Measurements from ENCODE around the gene PTPN2. TPM values are rescaled to one million over a fixed set of nuclear protein-coding genes. Genes with fewer than 3 reads are reported as not detected.
A peak's percentile ranks its signal among the peaks of the same experiment; 100 is the strongest.
"Not testable (repeated sequence)": the region's sequence is repeated elsewhere in the genome, so short reads cannot be mapped to it uniquely, and the experiment has no call there.

PTPN2 gene
- total RNA-seq, 2 experiments from 2014 or later: 49.4 to 53.8 TPM

- H3K36me3 Mint-ChIP-seq (ENCODE audit: low read depth): peaks cover 12% of the 10 kb centered on the region
- H3K4me3 Mint-ChIP-seq; DNase-seq; intact Hi-C loops (cut with DNase I, micrococcal nuclease); ATAC-seq (ENCODE audit: poor library complexity); POLR2A ChIA-PET; H3K9me3 Mint-ChIP-seq; H3K27me3 Mint-ChIP-seq; H3K27me3 ChIP-seq (ENCODE audit: control insufficient read depth in 1 of 2, insufficient read depth in 2 of 2, low read length in 2 of 2); H3K9me3 ChIP-seq (ENCODE audit: control insufficient read depth in 1 of 2, insufficient read depth in 1 of 2, low read length in 2 of 2); H3K27ac ChIP-seq (ENCODE audit: low read depth in 1 of 2, low read length in 2 of 2); H3K27ac Mint-ChIP-seq; CTCF ChIA-PET; H3K36me3 ChIP-seq (ENCODE audit: insufficient read depth, low read length); H3K4me3 ChIP-seq (ENCODE audit: low read length): not testable (repeated sequence)
- peaks cover 11% of the 10 kb centered on the region for H3K4me1 ChIP-seq (ENCODE audit: insufficient read depth, low read length)
- peaks cover 41% of the 10 kb centered on the region for H3K4me1 Mint-ChIP-seq (ENCODE audit: low read depth)
Observed at GRCh38 chr18:12873961-12874567, 10.0 kb downstream of the PTPN2 start.

GRCh38 chr18:12872408-12872807 lies 11.6 kb downstream of the PTPN2 start:
- no peaks in the 10 kb centered on the region for H3K9me3 Mint-ChIP-seq
- intact Hi-C loops (cut with DNase I, micrococcal nuclease): no loop called here
- DNase-seq: no peak
- Histone ChIP-seq H3K4me1 (ENCODE audit: insufficient read depth, low read length) (peaks cover 3% of the 10 kb centered on the region), H3K4me3 (ENCODE audit: low read length) (no peak overlapping the region), H3K27ac (ENCODE audit: low read depth in 1 of 2, low read length in 2 of 2) (no peak overlapping the region), H3K27me3 (ENCODE audit: control insufficient read depth in 1 of 2, insufficient read depth in 2 of 2, low read length in 2 of 2) (no peaks in the 10 kb centered on the region), H3K36me3 (ENCODE audit: insufficient read depth, low read length) (peaks cover 4% of the 10 kb centered on the region), H3K9me3 (ENCODE audit: control insufficient read depth in 1 of 2, insufficient read depth in 1 of 2, low read length in 2 of 2) (peaks cover 0 to 5% of the 10 kb centered on the region in 2 experiments)
- no peak for TF ChIP-seq CTCF (IDR thresholded peaks at IDR 0.05)
- H3K4me1 Mint-ChIP-seq (ENCODE audit: low read depth): peaks cover 42% of the 10 kb centered on the region
- no peaks in the 10 kb centered on the region for H3K27me3 Mint-ChIP-seq
- ChIA-PET CTCF (no interaction called here), POLR2A (interaction anchor here (2.8 kb wide), 1 partner anchor 11 kb away, joined by 9 read pairs; the partner anchor contains the start of gene PTPN2)
- peaks cover 17% of the 10 kb centered on the region for H3K36me3 Mint-ChIP-seq (ENCODE audit: low read depth)
- H3K4me3 Mint-ChIP-seq: no peak overlapping the region
- peak overlapping the region; percentile 47 for H3K27ac Mint-ChIP-seq
- no peak for ATAC-seq (ENCODE audit: poor library complexity)

- no peak overlapping the region for H3K4me3 ChIP-seq (ENCODE audit: low read length)
- POLR2A ChIA-PET: interaction anchor here (0.6 kb wide), 1 partner anchor 93 kb away, joined by 4 read pairs; no protein-coding TSS in a partner anchor
- no peak overlapping the region for H3K4me3 Mint-ChIP-seq
- ATAC-seq (ENCODE audit: poor library complexity) (no peak), DNase-seq (no peak)
- intact Hi-C loops (cut with DNase I, micrococcal nuclease): no loop called here
- H3K27ac ChIP-seq (ENCODE audit: low read depth in 1 of 2, low read length in 2 of 2): no peak overlapping the region
- no peaks in the 10 kb centered on the region for H3K27me3 Mint-ChIP-seq
- peaks cover 15% of the 10 kb centered on the region for H3K36me3 Mint-ChIP-seq (ENCODE audit: low read depth)
- H3K27ac Mint-ChIP-seq: no peak overlapping the region
- H3K9me3 Mint-ChIP-seq: no peaks in the 10 kb centered on the region
- H3K4me1 Mint-ChIP-seq (ENCODE audit: low read depth): peaks cover 36% of the 10 kb centered on the region
- H3K4me1 ChIP-seq (ENCODE audit: insufficient read depth, low read length): peaks cover 6% of the 10 kb centered on the region
- H3K36me3 ChIP-seq (ENCODE audit: insufficient read depth, low read length): peaks cover 4% of the 10 kb centered on the region
- H3K9me3 ChIP-seq (ENCODE audit: control insufficient read depth in 1 of 2, insufficient read depth in 1 of 2, low read length in 2 of 2): peaks cover 0 to 5% of the 10 kb centered on the region in 2 experiments
- no peak for TF ChIP-seq CTCF (IDR thresholded peaks at IDR 0.05)
- CTCF ChIA-PET: no interaction called here
- no peaks in the 10 kb centered on the region for H3K27me3 ChIP-seq (ENCODE audit: control insufficient read depth in 1 of 2, insufficient read depth in 2 of 2, low read length in 2 of 2)
Observed at GRCh38 chr18:12868576-12868975, 15.5 kb downstream of the PTPN2 start.

All from CD4-positive, alpha-beta T cell (primary cell).